ENCODE measurements around the gene DSC2. TPM values are rescaled to one million over a fixed set of nuclear protein-coding genes. Genes with fewer than 3 reads are reported as not detected.
A peak's percentile ranks its signal among the peaks of the same experiment; 100 is the strongest.

DSC2 gene
- total RNA-seq, 1 donor from 2014 or later: 4.2 TPM

GRCh38 chr18:31120594-31120993 is 18.4 kb upstream of the DSC2 start:
- no peaks in the 10 kb centered on the region for H3K9me3 ChIP-seq (ENCODE audit: control insufficient read depth in 3 of 3, low read length in 3 of 3)
- no peaks in the 10 kb centered on the region for H3K36me3 ChIP-seq (ENCODE audit: control insufficient read depth in 3 of 3, insufficient read depth in 3 of 3, low read length in 3 of 3)
- H3K27me3 ChIP-seq (ENCODE audit: control insufficient read depth in 3 of 3, insufficient read depth in 3 of 3, low read length in 3 of 3): no peaks in the 10 kb centered on the region
- H3K4me1 ChIP-seq (ENCODE audit: control insufficient read depth in 3 of 3, insufficient read depth in 3 of 3, low read length in 3 of 3): no peaks in the 10 kb centered on the region
- no peak overlapping the region for H3K4me3 ChIP-seq (ENCODE audit: low read length in 3 of 3)
- no peak overlapping the region for H3K9ac ChIP-seq (ENCODE audit: low read depth in 1 of 3, low read length in 3 of 3)
- H3K27ac ChIP-seq (ENCODE audit: low read depth, low read length): no peak overlapping the region

- no peak overlapping the region for H3K27ac ChIP-seq (ENCODE audit: low read depth, low read length)
- H3K36me3 ChIP-seq (ENCODE audit: control insufficient read depth in 3 of 3, insufficient read depth in 3 of 3, low read length in 3 of 3): no peaks in the 10 kb centered on the region
- no peak overlapping the region for H3K9ac ChIP-seq (ENCODE audit: low read depth in 1 of 3, low read length in 3 of 3)
- H3K9me3 ChIP-seq (ENCODE audit: control insufficient read depth in 3 of 3, low read length in 3 of 3): no peaks in the 10 kb centered on the region
- no peak overlapping the region for H3K4me3 ChIP-seq (ENCODE audit: low read length in 3 of 3)
- no peaks in the 10 kb centered on the region for H3K4me1 ChIP-seq (ENCODE audit: control insufficient read depth in 3 of 3, insufficient read depth in 3 of 3, low read length in 3 of 3)
- no peaks in the 10 kb centered on the region for H3K27me3 ChIP-seq (ENCODE audit: control insufficient read depth in 3 of 3, insufficient read depth in 3 of 3, low read length in 3 of 3)
These were observed 14.8 kb upstream of the DSC2 start for GRCh38 chr18:31116853-31117595.

GRCh38 chr18:31112804-31113203 is 10.6 kb upstream of the DSC2 start:
- Histone ChIP-seq H3K9ac (ENCODE audit: low read depth in 1 of 3, low read length in 3 of 3) (no peak overlapping the region), H3K27me3 (ENCODE audit: control insufficient read depth in 3 of 3, insufficient read depth in 3 of 3, low read length in 3 of 3) (no peaks in the 10 kb centered on the region), H3K27ac (ENCODE audit: low read depth, low read length) (no peak overlapping the region), H3K36me3 (ENCODE audit: control insufficient read depth in 3 of 3, insufficient read depth in 3 of 3, low read length in 3 of 3) (no peaks in the 10 kb centered on the region), H3K4me1 (ENCODE audit: control insufficient read depth in 3 of 3, insufficient read depth in 3 of 3, low read length in 3 of 3) (no peaks in the 10 kb centered on the region), H3K4me3 (ENCODE audit: low read length in 3 of 3) (no peak overlapping the region), H3K9me3 (ENCODE audit: control insufficient read depth in 3 of 3, low read length in 3 of 3) (no peaks in the 10 kb centered on the region)

GRCh38 chr18:31105733-31106132 is 3.5 kb upstream of the DSC2 start:
- Histone ChIP-seq H3K9ac (ENCODE audit: low read depth in 1 of 3, low read length in 3 of 3) (no peak overlapping the region), H3K9me3 (ENCODE audit: control insufficient read depth in 3 of 3, low read length in 3 of 3) (no peaks in the 10 kb centered on the region), H3K4me3 (ENCODE audit: low read length in 3 of 3) (no peak overlapping the region), H3K27ac (ENCODE audit: low read depth, low read length) (no peak overlapping the region), H3K27me3 (ENCODE audit: control insufficient read depth in 3 of 3, insufficient read depth in 3 of 3, low read length in 3 of 3) (peaks cover 2 to 13% (median 9%) of the 10 kb centered on the region in 3 donors), H3K4me1 (ENCODE audit: control insufficient read depth in 3 of 3, insufficient read depth in 3 of 3, low read length in 3 of 3) (peaks cover 0 to 4% (median 0%) of the 10 kb centered on the region in 3 donors), H3K36me3 (ENCODE audit: control insufficient read depth in 3 of 3, insufficient read depth in 3 of 3, low read length in 3 of 3) (no peaks in the 10 kb centered on the region)

- Histone ChIP-seq H3K36me3 (ENCODE audit: control insufficient read depth in 3 of 3, insufficient read depth in 3 of 3, low read length in 3 of 3) (no peaks in the 10 kb centered on the region), H3K27ac (ENCODE audit: low read depth, low read length) (no peak overlapping the region), H3K4me1 (ENCODE audit: control insufficient read depth in 3 of 3, insufficient read depth in 3 of 3, low read length in 3 of 3) (peaks cover 0 to 4% (median 0%) of the 10 kb centered on the region in 3 donors), H3K27me3 (ENCODE audit: control insufficient read depth in 3 of 3, insufficient read depth in 3 of 3, low read length in 3 of 3) (peaks cover 10 to 13% (median 13%) of the 10 kb centered on the region in 3 donors), H3K9me3 (ENCODE audit: control insufficient read depth in 3 of 3, low read length in 3 of 3) (no peaks in the 10 kb centered on the region), H3K4me3 (ENCODE audit: low read length in 3 of 3) (no peak overlapping the region), H3K9ac (ENCODE audit: low read depth in 1 of 3, low read length in 3 of 3) (no peak overlapping the region)
These were observed 2.2 kb upstream of the DSC2 start for GRCh38 chr18:31104444-31104843.

GRCh38 chr18:31103423-31103822 is 1.2 kb upstream of the DSC2 start:
- no peak overlapping the region for H3K27ac ChIP-seq (ENCODE audit: low read depth, low read length)
- H3K4me1 ChIP-seq (ENCODE audit: control insufficient read depth in 3 of 3, insufficient read depth in 3 of 3, low read length in 3 of 3): peaks cover 0 to 4% (median 0%) of the 10 kb centered on the region in 3 donors
- no peak overlapping the region for H3K9ac ChIP-seq (ENCODE audit: low read depth in 1 of 3, low read length in 3 of 3)
- no peaks in the 10 kb centered on the region for H3K9me3 ChIP-seq (ENCODE audit: control insufficient read depth in 3 of 3, low read length in 3 of 3)
- no peaks in the 10 kb centered on the region for H3K36me3 ChIP-seq (ENCODE audit: control insufficient read depth in 3 of 3, insufficient read depth in 3 of 3, low read length in 3 of 3)
- no peak overlapping the region for H3K4me3 ChIP-seq (ENCODE audit: low read length in 3 of 3)
- H3K27me3 ChIP-seq (ENCODE audit: control insufficient read depth in 3 of 3, insufficient read depth in 3 of 3, low read length in 3 of 3): peaks cover 10 to 13% (median 13%) of the 10 kb centered on the region in 3 donors

GRCh38 chr18:31102941-31103340 is 720 bp upstream of the DSC2 start:
- H3K36me3 ChIP-seq (ENCODE audit: control insufficient read depth in 3 of 3, insufficient read depth in 3 of 3, low read length in 3 of 3): no peaks in the 10 kb centered on the region
- H3K27ac ChIP-seq (ENCODE audit: low read depth, low read length): no peak overlapping the region
- no peak overlapping the region for H3K9ac ChIP-seq (ENCODE audit: low read depth in 1 of 3, low read length in 3 of 3)
- peaks cover 0 to 4% (median 0%) of the 10 kb centered on the region in 3 donors for H3K4me1 ChIP-seq (ENCODE audit: control insufficient read depth in 3 of 3, insufficient read depth in 3 of 3, low read length in 3 of 3)
- no peak overlapping the region for H3K4me3 ChIP-seq (ENCODE audit: low read length in 3 of 3)
- H3K9me3 ChIP-seq (ENCODE audit: control insufficient read depth in 3 of 3, low read length in 3 of 3): no peaks in the 10 kb centered on the region
- peaks cover 10 to 13% (median 13%) of the 10 kb centered on the region in 3 donors for H3K27me3 ChIP-seq (ENCODE audit: control insufficient read depth in 3 of 3, insufficient read depth in 3 of 3, low read length in 3 of 3)

GRCh38 chr18:31101183-31102024 is 817 bp downstream of the DSC2 start:
- peak overlapping the region; percentile 56 for H3K27ac ChIP-seq (ENCODE audit: low read depth, low read length)
- H3K36me3 ChIP-seq (ENCODE audit: control insufficient read depth in 3 of 3, insufficient read depth in 3 of 3, low read length in 3 of 3): no peaks in the 10 kb centered on the region
- H3K27me3 ChIP-seq (ENCODE audit: control insufficient read depth in 3 of 3, insufficient read depth in 3 of 3, low read length in 3 of 3): peaks cover 10 to 13% (median 13%) of the 10 kb centered on the region in 3 donors
- peaks cover 0 to 4% (median 0%) of the 10 kb centered on the region in 3 donors for H3K4me1 ChIP-seq (ENCODE audit: control insufficient read depth in 3 of 3, insufficient read depth in 3 of 3, low read length in 3 of 3)
- H3K9me3 ChIP-seq (ENCODE audit: control insufficient read depth in 3 of 3, low read length in 3 of 3): no peaks in the 10 kb centered on the region
- H3K4me3 ChIP-seq (ENCODE audit: low read length in 3 of 3): peak overlapping the region in 2 of 3 donors; percentile 46 to 58
- H3K9ac ChIP-seq (ENCODE audit: low read depth in 1 of 3, low read length in 3 of 3): peak overlapping the region in 2 of 3 donors; percentile 26 to 32

- Histone ChIP-seq H3K9me3 (ENCODE audit: control insufficient read depth in 3 of 3, low read length in 3 of 3) (no peaks in the 10 kb centered on the region), H3K4me1 (ENCODE audit: control insufficient read depth in 3 of 3, insufficient read depth in 3 of 3, low read length in 3 of 3) (peaks cover 0 to 4% (median 0%) of the 10 kb centered on the region in 3 donors), H3K9ac (ENCODE audit: low read depth in 1 of 3, low read length in 3 of 3) (no peak overlapping the region), H3K36me3 (ENCODE audit: control insufficient read depth in 3 of 3, insufficient read depth in 3 of 3, low read length in 3 of 3) (no peaks in the 10 kb centered on the region), H3K27me3 (ENCODE audit: control insufficient read depth in 3 of 3, insufficient read depth in 3 of 3, low read length in 3 of 3) (peaks cover 10 to 13% (median 13%) of the 10 kb centered on the region in 3 donors), H3K27ac (ENCODE audit: low read depth, low read length) (peak overlapping the region; percentile 41), H3K4me3 (ENCODE audit: low read length in 3 of 3) (peak overlapping the region in 2 of 3 donors; percentile 43 to 49)
These were observed 1.6 kb downstream of the DSC2 start for GRCh38 chr18:31100436-31101182.
